Measurements from ENCODE around the gene TWSG1.
"Not testable (repeated sequence)": the region's sequence is repeated elsewhere in the genome, so short reads cannot be mapped to it uniquely, and the experiment has no call there.

Gene TWSG1

DNA sequence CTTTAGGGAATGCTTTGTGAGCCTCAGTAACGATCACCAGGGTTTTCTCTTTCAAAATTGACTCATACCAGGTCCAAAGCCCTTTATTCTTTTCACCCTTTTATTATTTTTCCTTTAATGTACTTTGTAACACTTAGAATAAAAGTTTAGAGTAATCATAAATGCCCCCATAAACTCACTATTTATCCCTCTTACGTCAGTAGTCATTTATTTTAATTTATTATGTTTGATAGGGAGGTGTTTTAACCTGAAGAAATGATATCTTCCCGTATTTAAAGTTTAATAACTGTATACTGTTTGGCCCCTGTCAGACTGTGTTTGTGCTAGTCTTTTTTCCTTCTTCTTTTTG is 1.1 kb downstream of the TWSG1 start:
- no peak for DNase-seq (ENCODE audit: low read depth in 2 of 2)

DNA sequence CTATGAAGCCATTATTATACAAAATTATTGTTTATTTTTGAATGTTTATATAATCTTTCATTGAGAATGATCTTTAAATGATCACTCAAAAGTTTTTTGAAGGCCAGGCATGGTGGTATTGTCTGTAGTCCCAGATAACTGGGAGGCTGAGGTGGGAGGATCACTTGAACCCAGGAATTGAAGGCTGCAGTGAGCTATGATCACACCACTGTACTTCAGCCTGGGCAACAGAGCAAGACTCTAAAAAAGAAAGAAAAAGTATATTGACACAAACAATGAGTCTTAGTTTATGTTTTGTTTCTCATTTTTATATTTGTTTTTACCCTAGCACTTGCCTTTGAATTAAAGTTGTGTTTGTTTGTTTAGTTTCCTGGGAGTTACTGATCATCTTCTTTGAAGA is 2.3 kb downstream of the TWSG1 start:
- no peak for DNase-seq (ENCODE audit: low read depth in 2 of 2)

DNA sequence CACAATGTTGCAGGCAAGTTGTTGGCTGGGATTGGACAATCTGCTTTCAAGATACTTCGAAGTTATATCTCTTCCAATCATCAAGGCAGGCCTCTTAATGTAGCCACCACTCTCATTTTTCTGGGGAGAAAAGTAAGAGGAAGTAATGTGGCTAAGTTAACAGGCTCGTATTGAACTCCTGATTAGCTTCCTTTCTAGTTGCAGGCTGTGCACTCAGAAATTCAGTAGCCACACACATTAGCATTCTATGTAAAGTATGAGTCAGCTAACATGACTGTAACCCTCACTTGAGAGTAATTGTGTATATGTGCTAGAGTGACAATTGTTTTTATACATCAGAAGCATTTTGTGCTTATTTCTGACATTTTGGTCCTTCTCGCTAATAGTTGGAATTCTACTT is 3.3 kb downstream of the TWSG1 start:
- DNase-seq (ENCODE audit: low read depth in 2 of 2): no peak

DNA sequence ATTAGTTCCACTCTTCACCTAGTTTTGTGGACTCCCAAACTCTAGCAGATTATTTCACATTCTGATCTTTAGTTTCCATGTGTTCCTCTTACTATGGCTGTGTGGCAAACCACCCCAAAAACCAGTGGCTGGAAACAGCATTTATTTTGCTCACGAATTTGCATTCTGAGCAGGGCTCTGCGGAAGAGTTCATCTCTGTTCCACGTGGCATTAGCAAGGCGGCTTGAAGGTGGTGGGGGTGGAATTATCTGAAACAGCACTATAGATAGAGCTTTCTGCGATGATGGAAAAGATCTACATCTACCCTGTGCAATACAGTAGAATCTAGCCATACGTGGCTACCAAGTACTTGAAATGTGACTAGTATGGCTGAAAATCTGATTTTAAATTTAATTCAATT is 5.9 kb downstream of the TWSG1 start:
- DNase-seq (ENCODE audit: low read depth in 2 of 2): no peak

DNA sequence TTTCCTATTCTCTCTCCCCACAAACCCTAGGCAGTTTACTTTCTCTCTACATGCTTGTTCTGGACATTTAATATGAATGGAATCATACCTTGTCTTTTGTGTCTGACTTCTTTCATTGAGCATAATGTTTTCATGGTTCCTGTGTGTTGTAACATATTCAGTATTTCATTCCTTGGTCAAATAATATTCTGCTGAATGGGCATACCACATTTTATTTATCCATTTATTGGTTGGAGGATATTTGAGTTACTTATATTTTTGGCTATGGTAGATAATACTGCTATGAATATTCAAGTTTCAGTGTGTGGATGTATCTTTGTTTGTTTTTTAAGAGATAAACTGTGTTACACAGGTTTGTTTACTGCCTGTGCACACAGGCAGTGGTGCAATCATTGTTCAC is 9.0 kb downstream of the TWSG1 start:
- no peak for DNase-seq (ENCODE audit: low read depth in 2 of 2)

DNA sequence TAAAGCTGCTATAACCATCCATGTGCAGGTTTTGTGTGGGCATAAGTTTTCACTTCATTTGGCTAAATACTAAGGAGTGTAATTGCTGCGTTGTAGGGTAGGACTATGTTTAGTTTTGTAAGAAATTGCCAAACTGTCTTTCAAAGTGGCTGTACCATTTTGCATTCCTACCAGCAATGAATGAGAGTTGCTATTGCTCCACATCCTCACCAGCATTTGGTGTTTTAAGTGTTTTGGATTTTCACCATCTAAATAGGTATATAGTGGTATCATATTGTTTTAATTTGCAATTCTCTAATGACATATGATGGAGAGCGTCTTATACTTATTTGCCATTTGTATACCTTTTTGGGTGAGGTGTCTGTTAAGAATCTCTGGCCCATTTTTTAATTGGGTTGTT is 12.2 kb downstream of the TWSG1 start:
- DNase-seq (ENCODE audit: low read depth in 2 of 2): no peak

DNA sequence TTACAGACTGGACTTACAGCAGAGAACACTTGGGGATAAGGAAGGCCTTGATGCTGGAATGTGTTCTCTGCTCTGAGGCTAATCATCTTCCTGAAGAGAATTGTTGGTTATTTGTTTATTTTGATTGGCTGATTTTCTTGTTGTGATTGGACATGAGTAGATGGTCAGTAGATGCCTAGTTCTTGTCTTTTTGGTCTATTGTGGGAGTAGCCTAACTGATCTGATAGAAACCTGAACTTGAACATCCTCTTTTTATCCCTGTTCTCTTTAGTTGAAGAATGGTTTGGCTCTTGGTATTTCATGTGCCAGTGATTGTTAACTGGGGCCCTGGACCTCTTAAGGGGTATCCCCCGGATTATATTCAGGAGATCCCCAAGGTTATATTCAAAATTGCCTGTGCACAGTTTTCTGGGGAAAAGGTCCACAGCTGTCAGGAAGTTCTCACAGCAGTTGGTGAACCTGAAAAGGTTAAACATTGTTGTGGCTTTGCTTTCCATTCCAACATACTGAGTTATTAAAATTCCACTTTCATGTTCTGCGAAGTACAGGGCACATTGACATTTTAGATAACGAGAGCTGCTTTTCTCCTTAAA is 13.6 kb downstream of the TWSG1 start:
- DNase-seq (ENCODE audit: low read depth in 2 of 2): no peak

DNA sequence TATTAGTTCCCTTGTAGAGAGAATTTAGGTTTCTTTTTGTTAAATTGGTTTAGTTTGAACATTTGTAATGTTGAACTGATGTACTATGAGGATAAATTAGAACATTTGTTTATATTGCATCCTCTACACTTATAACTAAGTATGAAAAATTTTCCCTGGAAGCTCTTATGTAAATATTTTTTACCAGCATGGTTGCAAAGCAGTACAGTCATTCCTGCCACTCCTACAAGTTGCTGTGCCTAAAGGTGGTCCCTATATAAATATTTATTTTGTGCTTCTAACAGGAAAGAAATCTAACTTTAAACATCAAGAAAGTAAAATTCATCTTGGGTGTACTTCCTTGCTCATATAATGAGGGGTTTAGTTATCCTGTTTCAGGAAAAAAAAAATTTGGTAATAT is 14.2 kb downstream of the TWSG1 start:
- DNase-seq (ENCODE audit: low read depth in 2 of 2): no peak

DNA sequence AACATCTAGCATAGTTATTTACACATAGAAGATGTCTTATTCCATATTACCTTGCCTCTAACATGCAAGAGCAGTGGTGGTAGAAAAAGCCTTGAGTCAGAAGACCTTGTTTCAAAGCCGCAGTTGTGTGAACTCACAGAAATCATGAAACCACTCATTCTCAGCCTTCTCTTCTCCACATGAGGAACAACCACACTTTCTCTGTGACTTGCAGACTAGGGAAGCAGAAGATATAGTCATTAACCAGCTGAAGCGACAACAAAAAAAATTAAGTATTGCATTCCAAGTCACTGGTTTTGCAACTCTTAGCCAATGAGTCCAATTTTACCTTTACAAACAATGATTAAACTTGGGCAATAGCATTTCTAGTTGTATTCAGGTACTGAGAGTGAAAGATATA is 19.0 kb downstream of the TWSG1 start:
- DNase-seq (ENCODE audit: low read depth in 2 of 2): no peak

DNA sequence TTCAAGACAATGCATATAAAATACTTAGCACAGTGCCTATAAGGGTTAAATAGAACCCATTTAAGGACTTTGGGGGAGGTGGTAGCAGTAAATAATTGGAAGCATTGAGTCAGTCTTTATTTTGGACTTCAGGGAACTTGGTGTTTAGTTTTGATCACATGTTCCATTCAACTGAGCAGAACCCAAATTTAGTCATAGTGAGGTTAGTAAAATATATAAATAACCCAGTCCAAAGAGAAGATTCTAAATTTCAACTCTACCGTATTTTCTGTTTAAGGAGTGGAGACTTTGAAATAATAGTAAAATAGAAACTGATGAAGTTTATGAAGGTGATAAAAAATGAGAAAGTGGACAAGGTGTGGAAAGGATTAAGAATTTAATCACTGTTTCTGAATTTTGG is 19.7 kb downstream of the TWSG1 start:
- DNase-seq (ENCODE audit: low read depth in 2 of 2): no peak

DNA sequence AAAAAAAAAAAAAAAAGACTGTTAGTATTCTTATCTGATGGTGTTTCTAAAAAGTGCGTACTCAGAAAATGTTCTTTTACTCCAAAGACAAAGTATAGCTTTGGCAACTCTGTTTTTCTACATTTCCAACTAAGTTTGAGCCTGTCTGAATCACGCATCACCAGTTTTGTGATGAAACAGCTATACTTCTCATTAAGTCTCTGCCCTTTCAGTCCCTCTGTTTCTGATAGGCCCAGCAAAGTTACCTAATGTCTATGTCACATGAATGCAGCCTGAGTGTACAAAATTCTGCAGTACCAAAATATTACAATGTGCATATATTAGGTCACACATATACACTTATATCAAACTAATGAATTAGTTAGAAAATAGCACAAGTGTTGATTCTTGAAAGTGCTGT is 22.4 kb downstream of the TWSG1 start:
- no peak for DNase-seq (ENCODE audit: low read depth in 2 of 2)

DNA sequence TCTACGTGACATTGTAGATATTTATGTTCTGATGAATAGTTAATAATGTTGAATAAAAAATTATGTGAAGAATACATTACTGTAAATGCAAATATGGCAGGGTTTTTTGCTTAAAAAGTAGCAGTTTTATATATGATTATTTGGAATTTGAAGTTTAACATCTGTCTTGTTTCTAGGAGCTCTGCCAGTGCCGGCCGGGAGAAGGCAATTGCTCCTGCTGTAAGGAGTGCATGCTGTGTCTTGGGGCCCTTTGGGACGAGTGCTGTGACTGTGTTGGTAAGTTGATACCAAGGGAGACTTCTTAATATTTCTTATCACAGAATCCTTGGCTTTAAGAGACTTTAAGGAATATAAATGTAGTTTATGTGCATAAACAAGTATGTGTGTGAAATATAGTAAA is 25.2 kb downstream of the TWSG1 start:
- DNase-seq (ENCODE audit: low read depth in 2 of 2): no peak

DNA sequence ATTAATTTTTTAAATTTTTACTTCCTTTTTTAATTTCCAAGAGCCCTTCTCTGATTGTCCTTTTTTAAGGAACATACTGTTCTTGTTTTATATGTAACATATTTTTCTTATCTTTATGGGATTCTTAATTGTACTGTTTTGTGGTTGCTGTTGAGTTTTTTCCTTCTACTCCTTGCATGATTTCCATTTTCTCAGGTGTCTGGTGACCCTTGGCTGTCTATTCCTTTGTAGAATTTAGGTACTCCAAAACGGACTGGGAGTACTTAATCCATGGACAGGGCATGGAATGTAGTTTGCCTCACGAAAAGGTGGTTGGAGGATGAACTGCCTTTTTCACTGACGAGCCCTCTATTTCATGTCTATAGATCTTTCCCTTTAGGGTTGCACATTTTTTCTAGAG is 26.6 kb downstream of the TWSG1 start:
- DNase-seq (ENCODE audit: low read depth in 2 of 2): no peak

DNA sequence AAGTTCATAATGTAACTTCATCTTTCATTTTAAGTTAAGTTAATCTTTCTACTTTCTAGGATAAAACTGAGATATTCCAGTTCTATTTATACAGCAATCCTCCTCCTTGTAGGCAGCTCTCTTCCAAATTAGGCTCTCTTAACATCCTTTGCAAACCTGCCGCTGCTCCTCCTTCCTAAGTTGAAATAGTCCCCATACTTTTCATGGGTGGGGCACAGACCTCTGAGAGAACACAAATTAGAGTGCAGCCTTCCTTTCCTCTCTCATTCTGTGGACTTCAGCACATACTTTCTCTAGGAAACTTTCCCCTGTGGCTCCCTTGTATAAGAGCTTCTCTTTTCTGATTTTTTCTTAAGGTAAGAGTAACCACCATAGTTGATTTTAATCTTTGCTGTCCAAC is 28.3 kb downstream of the TWSG1 start:
- DNase-seq (ENCODE audit: low read depth in 2 of 2): no peak

DNA sequence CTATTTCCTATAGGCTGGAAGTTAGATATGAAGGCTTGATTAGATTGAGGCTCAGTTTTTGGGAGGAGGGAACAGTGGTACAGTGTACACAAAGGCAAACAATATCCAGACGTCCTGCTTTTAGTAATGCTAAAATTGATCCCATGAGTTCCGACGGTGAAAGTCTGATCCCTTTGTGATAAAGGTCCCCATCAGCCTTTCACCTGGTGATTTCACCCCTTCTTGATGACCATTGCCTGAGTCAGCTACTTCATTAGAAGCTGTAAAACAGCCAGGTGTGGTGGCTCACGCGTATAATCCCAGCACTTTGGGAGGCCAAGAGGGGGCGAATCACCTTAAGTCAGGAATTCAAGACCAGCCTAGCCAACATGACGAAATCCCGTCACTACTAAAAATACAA is 29.7 kb downstream of the TWSG1 start:
- DNase-seq (ENCODE audit: low read depth in 2 of 2): no peak

DNA sequence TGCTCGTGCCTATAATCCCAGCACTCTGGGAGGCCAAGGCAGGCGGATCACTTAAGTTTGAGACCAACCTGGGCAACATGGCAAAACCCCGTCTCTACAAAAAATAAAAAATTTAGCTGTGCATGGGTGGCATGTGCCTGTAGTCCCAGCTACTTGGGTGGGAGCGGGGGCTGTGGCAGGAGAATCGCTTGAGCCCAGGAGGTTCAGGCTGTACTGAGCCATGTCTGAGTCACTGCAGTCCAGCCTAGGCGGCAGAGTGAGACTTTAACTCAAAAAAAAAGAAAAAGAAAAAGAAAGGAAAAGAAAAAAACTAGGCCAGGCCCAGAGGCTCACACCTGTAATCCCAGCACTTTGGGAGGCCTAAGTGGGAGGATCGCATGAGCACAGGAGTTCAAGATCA is 30.8 kb downstream of the TWSG1 start:
- DNase-seq (ENCODE audit: low read depth in 2 of 2): no peak

DNA sequence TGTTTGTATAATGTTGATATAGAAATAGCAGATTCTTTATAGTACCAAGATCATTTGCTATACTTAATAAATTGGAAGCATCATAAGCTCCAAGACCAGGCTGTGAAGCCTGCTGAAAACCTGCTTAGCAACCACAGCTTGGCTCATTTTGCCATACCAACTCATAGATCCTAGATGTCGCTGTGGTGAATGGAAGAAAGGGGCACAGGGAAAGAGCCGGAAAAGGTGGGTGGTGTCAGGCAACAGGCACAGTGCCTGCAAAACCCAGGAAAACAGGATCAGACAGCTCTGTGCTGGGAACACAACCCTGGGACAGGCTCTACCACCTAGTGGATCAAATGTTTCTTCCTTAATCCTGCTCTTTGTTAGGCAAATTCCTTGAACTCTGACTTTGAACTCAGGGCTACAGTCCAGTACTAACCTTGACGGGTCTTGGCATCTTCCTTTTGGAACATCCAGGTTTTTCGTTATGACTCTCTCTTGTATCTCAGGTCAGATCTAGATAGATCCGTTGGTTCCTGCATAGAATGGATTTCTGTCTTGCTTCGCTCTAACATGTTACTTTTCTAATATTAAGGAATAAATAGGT is 31.6 kb downstream of the TWSG1 start:
- DNase-seq (ENCODE audit: low read depth in 2 of 2): no peak

DNA sequence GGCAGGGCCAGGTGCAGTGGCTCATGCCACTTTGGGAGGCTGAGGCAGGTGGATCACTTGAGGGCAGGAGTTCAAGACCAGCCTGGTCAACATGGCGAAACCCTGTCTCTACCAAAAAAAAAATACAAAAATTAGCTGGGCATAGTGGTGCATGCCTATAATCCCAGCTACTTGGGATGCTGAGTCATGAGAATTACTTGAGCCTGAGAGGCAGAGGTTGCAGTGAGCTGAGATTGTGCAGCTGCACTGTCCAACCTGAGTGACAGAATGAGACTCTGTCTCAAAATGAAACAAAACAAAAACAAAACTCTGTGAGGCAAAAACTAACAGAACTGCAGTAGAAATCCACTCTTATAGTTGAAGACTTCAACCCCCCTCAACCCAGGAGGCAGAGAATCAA is 38.7 kb downstream of the TWSG1 start:
- DNase-seq (ENCODE audit: low read depth in 2 of 2): not testable (repeated sequence)

DNA sequence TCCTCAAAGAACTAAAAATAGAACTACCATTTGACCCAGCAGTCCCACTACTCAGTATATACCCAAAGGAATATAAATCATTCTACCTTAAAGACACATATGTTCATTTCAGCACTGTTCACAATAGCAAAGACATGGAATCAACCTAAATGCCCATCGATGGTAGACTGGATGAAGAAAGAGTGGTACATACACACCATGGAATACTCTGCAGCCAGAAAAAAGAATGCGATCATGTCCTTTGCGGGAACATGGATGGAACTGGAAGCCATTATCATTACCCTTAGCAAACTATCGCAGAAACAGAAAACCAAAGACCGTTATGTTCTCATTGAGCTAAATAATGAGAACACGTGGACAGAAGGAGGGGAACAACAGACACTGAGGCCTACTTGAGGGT is 44.5 kb downstream of the TWSG1 start:
- no peak for DNase-seq (ENCODE audit: low read depth in 2 of 2)

DNA sequence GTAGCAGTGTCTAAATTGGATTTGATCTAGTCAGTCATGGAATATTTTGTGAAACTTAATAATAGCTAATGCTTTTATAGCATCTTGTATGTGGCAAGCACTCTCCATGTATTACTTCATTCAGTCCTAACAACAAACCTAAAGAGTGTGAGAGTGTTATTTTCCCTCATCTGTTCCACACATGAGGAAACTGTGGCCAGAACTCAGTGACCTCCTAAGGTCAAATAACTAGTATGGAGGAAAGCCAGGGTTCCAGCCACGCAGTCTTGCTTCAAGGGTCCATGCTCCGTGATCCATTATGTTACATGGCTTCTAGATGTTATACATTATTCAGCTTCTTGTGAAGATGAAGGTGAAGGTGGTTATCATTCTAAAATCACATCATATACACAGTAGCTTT is 45.5 kb downstream of the TWSG1 start:
- DNase-seq (ENCODE audit: low read depth in 2 of 2): no peak

DNA sequence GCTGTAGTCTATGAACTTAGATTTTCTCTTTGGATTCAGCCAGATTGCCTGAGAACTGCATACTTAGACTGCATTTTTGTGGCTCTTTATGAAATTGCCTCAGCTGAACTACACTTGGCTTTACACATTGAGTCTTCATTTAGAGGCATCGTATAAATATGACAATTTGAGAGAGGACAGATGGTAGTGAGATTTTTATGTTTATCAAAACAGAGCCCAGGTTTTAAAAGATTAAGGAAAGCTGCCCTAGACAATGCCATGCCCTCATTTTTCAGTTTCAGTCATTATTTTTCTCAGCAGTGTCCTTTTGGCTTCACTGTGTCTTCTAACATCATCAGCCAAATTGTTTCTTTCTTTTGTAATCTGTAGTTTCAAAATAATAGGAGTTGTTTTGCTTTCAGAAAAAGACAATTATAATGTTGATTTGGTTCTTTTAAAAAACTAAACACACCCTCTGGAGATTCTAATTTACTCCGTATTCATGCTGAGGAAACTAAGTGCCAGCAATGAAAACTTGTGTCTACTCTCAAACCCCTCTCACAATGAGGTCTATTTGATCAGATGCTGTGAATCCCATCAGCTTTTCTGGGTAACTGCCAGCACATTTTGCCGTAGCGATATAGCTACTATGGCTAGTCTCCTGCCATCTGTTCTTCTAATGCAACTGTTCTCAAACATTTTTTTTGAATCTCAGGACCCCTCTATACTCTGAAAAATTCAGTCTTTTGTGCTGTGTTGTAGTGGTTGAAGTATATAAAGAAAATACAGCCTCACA is 46.2 kb downstream of the TWSG1 start:
- DNase-seq (ENCODE audit: low read depth in 2 of 2): no peak

DNA sequence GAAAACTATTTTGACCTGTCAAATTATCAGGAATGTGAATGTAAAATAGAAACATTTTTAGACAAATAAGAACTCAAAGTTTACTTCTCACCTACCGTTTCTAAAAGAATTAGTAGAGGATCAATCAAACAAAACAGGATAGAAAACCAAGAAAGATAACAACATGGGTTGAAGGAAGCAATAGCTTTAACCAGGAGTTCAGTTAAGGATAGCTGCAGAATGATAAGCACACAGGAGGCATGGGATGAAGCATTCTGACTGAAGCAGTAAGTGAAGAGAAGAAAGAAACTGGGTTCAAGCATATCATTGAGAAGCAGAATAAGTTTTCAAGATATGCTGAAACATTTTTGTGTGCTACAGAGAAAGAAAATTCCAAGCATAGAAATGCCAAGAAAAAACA is 52.3 kb downstream of the TWSG1 start:
- no peak for DNase-seq (ENCODE audit: low read depth in 2 of 2)

DNA sequence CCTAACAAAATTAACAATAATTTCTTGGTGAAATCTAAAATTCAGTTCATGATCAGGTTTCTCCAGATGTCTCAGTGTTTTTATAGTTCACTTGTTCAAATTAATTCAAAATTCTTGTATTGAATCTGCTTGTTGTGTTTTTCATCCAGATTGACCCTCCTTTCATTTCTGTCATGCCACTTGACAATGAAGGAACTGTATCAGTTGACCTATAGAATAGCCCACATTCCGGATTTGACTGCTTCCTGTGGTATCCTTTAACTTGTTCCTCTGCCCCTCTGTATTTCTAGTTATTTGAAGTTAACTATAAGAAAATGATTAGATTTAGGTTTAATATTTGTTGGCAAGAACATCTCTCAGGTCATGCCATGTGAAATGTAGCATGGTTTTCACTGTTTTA is 53.3 kb downstream of the TWSG1 start:
- no peak for DNase-seq (ENCODE audit: low read depth in 2 of 2)

DNA sequence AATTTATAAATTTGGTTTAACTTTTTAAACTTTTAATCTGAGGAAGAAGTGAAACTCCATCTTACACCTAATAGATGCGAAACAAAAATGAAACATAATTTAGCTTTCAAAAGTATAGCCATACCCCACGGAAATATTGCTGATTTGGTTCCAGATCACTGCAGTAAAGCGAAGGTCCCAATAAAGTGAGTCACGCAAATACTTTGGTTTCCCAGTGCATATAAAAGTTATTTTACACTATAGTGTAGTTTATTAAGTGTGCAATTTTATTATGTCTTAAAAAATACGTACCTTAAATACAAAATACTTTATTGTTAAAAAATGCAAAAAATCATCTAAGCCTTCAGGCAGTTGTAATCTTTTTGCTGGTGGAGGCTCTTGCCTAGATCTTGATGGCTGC is 55.1 kb downstream of the TWSG1 start:
- DNase-seq (ENCODE audit: low read depth in 2 of 2): no peak

Data from stimulated activated CD4-positive, alpha-beta T cell treated with anti-CD3 and anti-CD28 coated beads, Interleukin-12 subunit alpha, Interleukin-12 subunit beta, amount 100 ng/mL, for 24 hours (primary cell).